ENCODE measurements around the gene AGFG2. TPM values are rescaled to one million over a fixed set of nuclear protein-coding genes. Genes with fewer than 3 reads are reported as not detected.
A peak's percentile ranks its signal among the peaks of the same experiment; 100 is the strongest.
"Not testable (repeated sequence)": the region's sequence is repeated elsewhere in the genome, so short reads cannot be mapped to it uniquely, and the experiment has no call there.

Gene AGFG2
- total and polyA plus RNA-seq, 8 donors = 21.2 to 34.9 (median 28.1) TPM

DNA sequence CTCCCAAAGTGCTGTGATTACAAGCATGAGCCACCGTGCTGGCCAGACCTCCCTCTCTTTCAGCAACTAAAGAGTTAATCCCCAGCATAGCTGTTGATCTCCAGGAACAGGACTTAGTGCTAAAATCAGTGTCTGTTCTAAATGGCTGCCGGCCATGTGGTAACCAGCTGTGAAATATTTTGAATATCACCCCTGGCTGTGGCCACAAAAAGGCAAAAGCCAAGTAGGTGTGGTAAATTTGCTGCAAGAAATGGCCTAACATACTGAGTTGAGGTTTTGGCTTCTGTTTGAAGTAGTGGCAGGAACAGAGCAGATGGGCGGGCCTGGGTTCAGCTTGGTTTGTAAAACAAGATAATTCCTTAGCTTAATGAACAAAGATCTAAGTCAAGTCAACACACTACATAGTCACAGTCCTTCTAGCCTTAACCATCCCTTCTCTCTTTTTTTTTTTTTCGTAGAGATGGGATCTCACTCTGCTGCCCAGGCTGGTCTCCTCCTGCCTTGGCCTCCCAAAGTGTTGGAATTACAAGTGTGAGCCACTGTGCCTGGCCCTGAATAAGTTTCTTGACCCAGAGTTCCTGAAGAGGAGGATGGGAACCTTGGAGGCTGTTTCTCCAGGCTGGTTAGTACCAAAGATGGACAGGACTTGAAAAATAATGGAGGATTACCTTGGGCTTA is 22.7 kb upstream of the AGFG2 start:
- Histone ChIP-seq H3K4me3 (no peak overlapping the region), H3K27me3 (no peaks in the 10 kb centered on the region), H3K36me3 (no peaks in the 10 kb centered on the region), H3K9me3 (no peaks in the 10 kb centered on the region), H3K4me1 (peaks cover 0 to 3% of the 10 kb centered on the region in 2 donors), H3K27ac (no peak overlapping the region)
- ATAC-seq = peak; percentile 70
- intact Hi-C loops (cut with DNase I) = no loop called here
- TF ChIP-seq, protein P1, sequence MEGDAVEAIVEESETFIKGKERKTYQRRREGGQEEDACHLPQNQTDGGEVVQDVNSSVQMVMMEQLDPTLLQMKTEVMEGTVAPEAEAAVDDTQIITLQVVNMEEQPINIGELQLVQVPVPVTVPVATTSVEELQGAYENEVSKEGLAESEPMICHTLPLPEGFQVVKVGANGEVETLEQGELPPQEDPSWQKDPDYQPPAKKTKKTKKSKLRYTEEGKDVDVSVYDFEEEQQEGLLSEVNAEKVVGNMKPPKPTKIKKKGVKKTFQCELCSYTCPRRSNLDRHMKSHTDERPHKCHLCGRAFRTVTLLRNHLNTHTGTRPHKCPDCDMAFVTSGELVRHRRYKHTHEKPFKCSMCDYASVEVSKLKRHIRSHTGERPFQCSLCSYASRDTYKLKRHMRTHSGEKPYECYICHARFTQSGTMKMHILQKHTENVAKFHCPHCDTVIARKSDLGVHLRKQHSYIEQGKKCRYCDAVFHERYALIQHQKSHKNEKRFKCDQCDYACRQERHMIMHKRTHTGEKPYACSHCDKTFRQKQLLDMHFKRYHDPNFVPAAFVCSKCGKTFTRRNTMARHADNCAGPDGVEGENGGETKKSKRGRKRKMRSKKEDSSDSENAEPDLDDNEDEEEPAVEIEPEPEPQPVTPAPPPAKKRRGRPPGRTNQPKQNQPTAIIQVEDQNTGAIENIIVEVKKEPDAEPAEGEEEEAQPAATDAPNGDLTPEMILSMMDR (IDR thresholded peaks at IDR 0.05) = no peak
- DNase-seq = peak in 1 of 4 donors; percentile 41

DNA sequence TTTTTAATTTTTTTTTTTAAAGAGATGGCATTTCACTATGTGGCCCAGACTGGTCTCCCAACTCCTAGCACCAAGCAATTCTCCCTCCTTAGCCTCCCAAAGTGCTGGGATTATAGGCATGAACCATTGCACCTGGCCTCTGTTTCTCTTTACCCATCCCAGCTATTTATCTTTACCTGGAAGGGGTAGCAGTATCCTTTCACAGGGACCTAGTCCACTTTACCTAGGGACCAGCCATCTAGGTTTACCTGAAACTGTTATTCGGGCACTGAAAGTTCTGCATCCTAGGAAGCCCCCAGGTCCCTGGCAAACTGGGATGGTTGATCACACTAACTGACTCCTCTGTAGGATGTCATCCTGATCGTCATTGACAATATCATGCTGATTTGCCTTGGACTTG is 21.7 kb upstream of the AGFG2 start:
- Histone ChIP-seq H3K27ac (no peak overlapping the region), H3K4me3 (no peak overlapping the region), H3K36me3 (no peaks in the 10 kb centered on the region), H3K27me3 (no peaks in the 10 kb centered on the region), H3K9me3 (no peaks in the 10 kb centered on the region), H3K4me1 (peaks cover 0 to 3% of the 10 kb centered on the region in 2 donors)
- ATAC-seq (no peak), DNase-seq (no peak)
- TF ChIP-seq, protein P1 (IDR thresholded peaks at IDR 0.05) = no peak
- intact Hi-C loops (cut with DNase I) = no loop called here

DNA sequence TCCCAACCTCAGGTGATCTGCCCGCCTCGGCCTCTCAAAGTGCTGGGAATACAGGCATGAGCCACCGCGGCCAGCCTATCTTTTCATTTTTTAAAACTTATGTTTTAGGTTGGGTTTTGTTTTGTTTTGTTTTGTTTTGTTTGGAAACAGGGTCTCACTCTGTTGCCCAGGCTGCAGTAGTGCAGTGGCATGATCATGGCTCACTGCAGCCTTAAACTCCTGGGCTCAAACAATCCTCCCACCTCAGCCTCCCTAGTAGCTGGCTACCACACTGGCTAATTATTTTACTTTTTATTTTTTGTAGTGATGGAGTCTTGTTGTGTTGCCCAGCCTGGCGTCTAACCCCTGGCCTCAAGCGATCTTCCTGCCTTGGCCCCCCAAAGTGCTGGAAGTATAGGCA is 19.4 kb upstream of the AGFG2 start:
- H3K9me3 ChIP-seq = no peaks in the 10 kb centered on the region
- no peak overlapping the region for H3K4me3 ChIP-seq
- intact Hi-C loops (cut with DNase I) = no loop called here
- TF ChIP-seq, protein P1 (IDR thresholded peaks at IDR 0.05) = no peak
- no peaks in the 10 kb centered on the region for H3K36me3 ChIP-seq
- no peak overlapping the region for H3K27ac ChIP-seq
- H3K4me1 ChIP-seq = peaks cover 0 to 3% of the 10 kb centered on the region in 2 donors
- ATAC-seq (no peak), DNase-seq (no peak)
- H3K27me3 ChIP-seq = no peaks in the 10 kb centered on the region

DNA sequence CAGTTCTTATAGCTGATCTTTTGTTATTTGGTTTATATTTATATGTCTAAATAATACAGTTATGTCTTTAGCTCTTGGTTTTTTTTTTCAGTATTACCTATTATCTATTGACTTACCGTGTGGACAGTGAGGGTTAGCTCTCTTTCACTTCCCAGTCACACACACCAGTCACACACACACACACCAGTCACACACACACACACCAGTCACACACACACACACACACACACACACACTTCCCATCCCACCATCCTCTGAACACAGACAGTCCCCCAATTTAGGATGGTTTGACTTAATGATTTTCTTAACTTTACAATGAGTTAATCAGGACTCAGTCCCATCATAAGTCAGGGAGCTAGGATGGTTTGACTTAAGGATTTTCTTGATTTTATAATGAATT is 18.9 kb upstream of the AGFG2 start:
- H3K36me3 ChIP-seq = no peaks in the 10 kb centered on the region
- intact Hi-C loops (cut with DNase I) = no loop called here
- no peaks in the 10 kb centered on the region for H3K9me3 ChIP-seq
- H3K27ac ChIP-seq = no peak overlapping the region
- peaks cover 0 to 3% of the 10 kb centered on the region in 2 donors for H3K4me1 ChIP-seq
- H3K27me3 ChIP-seq = no peaks in the 10 kb centered on the region
- no peak for ATAC-seq
- no peak for DNase-seq
- TF ChIP-seq, protein P1 (IDR thresholded peaks at IDR 0.05) = no peak
- H3K4me3 ChIP-seq = no peak overlapping the region

DNA sequence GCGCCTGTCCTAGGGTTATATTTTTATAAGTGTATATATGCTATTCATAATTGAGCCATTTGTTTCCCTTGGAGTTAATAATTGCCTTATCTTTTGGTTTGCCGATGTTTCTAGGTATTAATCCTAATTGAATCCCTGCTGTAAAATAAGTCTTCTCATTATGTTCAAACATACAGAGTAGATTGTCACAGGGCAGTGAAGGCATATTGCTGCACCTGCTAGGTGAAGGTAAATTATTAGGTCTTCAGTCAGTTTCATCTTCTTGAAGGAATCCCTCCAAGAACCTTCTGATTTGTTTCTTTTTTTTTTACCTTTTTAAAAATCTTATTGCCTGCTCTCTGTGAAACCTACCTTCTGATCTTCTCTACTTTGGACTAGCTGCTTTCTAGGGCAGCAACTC is 17.9 kb upstream of the AGFG2 start:
- H3K27me3 ChIP-seq = no peaks in the 10 kb centered on the region
- no peaks in the 10 kb centered on the region for H3K36me3 ChIP-seq
- intact Hi-C loops (cut with DNase I) = no loop called here
- no peaks in the 10 kb centered on the region for H3K9me3 ChIP-seq
- no peak for ATAC-seq
- H3K4me3 ChIP-seq = no peak overlapping the region
- TF ChIP-seq, protein P1 (IDR thresholded peaks at IDR 0.05) = no peak
- no peak overlapping the region for H3K27ac ChIP-seq
- DNase-seq = no peak
- H3K4me1 ChIP-seq = no peaks in the 10 kb centered on the region

DNA sequence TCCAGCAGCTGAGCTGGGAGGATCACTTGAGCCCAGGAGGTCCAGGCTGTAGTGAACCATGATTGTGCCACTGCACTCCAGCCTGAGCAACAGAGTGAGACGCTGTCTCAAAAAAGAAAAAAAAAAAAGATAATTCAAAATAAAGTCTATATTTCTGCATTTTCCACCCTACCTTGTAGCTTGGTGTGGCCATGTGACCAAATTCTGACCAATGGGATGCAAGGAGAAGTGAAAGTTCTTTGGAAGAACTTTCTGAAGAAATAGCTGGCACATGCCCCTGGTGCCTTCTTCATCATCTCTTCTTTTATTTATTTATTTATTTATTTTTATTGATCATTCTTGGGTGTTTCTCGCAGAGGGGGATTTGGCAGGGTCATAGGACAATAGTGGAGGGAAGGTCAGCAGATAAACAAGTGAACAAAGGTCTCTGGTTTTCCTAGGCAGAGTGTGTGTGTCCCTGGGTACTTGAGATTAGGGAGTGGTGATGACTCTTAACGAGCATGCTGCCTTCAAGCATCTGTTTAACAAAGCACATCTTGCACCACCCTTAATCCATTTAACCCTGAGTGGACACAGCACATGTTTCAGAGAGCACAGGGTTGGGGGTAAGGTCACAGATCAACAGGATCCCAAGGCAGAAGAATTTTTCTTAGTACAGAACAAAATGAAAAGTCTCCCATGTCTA is 17.0 kb upstream of the AGFG2 start:
- H3K4me3 ChIP-seq; DNase-seq; H3K9me3 ChIP-seq; H3K36me3 ChIP-seq; H3K4me1 ChIP-seq; H3K27me3 ChIP-seq; H3K27ac ChIP-seq; ATAC-seq; intact Hi-C loops (cut with DNase I): not testable (repeated sequence)

DNA sequence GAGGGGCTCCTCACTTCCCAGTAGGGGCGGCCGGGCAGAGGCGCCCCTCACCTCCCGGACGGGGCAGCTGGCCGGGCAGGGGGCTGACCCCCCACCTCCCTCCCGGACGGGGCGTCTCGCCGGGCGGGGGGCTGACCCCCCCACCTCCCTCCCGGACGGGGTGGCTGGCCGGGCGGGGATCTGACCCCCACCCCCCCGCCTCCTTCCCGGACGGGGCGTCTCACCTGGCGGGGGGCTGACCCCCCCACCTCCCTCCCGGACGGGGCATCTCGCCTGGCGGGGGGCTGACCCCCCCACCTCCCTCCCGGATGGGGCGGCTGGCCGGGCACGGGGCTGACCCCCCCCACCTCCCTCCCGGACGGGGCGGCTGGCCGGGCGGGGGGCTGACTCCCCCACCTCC is 15.8 kb upstream of the AGFG2 start:
- intact Hi-C loops (cut with DNase I); H3K4me1 ChIP-seq; DNase-seq; H3K4me3 ChIP-seq; H3K27ac ChIP-seq; H3K27me3 ChIP-seq; H3K9me3 ChIP-seq; H3K36me3 ChIP-seq; ATAC-seq: not testable (repeated sequence)

DNA sequence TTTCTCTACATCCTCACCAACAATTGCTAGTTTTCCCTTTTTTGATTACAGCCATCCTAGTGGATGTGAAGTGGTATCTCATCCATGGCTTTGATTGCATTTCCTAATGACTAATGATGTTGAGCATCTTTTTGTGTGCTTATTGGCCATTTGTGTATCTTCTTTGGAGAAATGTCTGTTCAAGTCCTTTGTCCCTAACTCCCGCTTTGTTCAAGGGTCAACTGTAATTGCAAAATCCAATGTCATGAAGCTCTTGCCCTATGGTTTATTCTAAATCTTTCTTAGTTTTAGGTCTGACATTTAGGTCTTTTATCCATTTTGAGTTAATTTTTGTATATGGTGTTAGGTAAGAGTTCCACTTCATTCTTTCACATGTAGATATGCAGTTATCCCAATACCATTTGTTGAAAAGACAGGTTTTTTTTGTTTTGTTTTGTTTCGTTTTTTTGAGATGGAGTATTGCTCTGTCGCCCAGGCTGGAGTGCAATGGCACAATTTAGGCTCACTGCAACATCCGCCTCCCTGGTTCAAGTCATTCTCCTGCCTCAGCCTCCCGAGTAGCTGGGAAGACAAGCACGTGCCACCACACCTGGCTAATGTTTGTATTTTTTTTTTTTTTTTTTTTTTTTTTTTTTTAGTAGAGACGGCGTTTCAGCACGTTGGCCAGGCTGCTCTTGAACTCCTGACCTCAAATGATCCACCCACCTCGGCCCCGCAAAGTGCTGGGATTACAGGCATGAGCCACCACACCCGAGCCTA is 10.7 kb upstream of the AGFG2 start:
- DNase-seq; ATAC-seq; H3K4me3 ChIP-seq; H3K27ac ChIP-seq; intact Hi-C loops (cut with DNase I); H3K9me3 ChIP-seq; H3K27me3 ChIP-seq; H3K36me3 ChIP-seq; H3K4me1 ChIP-seq: not testable (repeated sequence)
